Mesangial cell (primary cell): ENCODE measurements around the gene BCAP29. TPM values are rescaled to one million over a fixed set of nuclear protein-coding genes. Genes with fewer than 3 reads are reported as not detected.

Experiments used
- total RNA-seq: library from RNA; depleted of rRNA; stranded (reverse); fragments of >200 nt; gene quantifications from 2 replicates; pipeline ENCODE4 v1.2.3, GENCODE V29; 2015

The BCAP29 gene, protein sequence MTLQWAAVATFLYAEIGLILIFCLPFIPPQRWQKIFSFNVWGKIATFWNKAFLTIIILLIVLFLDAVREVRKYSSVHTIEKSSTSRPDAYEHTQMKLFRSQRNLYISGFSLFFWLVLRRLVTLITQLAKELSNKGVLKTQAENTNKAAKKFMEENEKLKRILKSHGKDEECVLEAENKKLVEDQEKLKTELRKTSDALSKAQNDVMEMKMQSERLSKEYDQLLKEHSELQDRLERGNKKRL
- 23.8 and 40.9 TPM in 2 replicates for total RNA-seq

DNA sequence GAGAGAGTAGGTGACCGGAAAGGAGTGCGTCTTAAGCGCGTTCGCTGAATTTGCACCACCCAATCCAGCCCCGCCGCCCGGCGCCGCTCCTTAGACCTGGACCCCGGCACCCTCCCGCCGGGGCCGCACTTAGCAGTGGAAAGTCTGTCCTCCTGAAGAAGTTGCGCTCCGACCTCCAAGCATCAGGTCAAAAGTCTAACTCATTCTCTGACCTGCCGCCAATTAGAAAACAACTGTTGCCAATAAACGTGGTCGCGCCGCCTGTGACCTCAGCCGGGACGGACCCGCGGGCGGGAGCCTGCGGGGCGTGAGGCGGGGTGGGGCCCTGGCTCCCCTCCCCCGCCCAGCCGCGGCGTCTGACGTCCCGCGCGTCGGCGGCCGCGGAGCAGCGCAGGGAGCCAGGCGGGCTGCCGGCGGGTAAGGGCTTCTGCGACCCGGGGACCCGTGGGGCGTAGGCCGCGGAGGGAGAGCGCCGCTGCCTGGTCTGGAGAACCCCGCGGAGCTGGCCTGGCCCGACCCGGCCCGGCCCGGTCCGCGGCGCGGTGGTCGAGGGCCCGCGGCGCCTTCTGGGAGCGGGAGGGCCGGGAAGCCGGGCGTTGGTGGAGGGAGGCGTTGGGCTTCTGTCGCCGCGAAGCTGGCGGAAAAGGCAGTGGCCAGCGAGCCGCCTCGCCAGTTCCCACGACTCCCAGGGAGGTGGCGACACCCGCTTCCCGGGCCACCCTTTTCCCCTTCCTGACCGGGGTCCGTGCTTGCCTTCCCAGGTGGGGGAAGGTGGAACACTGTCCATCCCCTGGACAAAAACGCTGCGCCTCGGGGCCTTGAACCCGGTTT, at the start of gene BCAP29:
Gene BCAP29 (plus strand): TSS at position 362 of the 831 bp plus-strand sequence. CDS start 527 bp downstream, outside the sequence.

DNA sequence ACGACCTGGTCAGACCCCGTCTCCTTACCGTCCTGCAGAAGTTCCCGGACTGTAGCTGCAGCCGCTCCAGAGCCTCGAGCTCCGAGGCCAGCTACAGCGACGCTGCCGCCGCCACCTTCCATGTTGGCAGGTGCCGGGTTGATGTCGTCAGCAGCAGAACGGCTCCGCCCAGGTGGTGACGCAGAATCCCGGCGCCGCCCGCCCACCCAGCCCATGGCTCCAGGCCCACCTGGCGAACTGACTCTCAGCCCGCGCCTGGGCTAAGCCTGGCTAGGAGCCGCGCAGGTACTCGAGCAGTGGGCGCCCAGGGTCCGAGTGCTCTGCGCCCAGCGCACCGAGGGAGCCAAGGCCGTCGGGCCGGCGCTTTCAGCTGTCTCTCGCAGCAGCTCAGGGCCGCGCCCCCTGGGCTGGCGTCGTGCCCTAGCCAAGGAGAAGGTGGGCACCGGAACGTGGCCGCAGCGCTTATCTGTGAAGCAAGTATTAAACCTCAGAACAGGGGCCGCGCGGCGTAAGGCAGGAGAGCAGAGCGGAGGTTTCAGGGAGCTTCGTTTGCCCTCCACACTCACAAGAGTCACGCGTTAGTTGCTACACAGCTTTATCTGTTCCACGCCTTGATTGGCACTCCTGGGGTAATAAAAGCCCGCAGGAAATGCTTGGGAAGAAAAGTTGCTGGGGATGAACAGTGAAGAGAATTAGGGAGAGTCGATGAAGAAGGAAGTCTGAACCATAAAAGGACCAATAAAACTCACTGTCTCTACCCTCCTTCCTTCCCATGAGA, 16.1 kb upstream of the BCAP29 start, which contains the start of the genes COG5 and DUS4L:
Gene COG5 (minus strand): TSS at position 146 of the 778 bp plus-strand sequence. CDS start 24 bp downstream, at position 122.
Gene DUS4L (plus strand): TSS at position 197 of the 778 bp plus-strand sequence. CDS start 3,100 bp downstream, outside the sequence.

DNA sequence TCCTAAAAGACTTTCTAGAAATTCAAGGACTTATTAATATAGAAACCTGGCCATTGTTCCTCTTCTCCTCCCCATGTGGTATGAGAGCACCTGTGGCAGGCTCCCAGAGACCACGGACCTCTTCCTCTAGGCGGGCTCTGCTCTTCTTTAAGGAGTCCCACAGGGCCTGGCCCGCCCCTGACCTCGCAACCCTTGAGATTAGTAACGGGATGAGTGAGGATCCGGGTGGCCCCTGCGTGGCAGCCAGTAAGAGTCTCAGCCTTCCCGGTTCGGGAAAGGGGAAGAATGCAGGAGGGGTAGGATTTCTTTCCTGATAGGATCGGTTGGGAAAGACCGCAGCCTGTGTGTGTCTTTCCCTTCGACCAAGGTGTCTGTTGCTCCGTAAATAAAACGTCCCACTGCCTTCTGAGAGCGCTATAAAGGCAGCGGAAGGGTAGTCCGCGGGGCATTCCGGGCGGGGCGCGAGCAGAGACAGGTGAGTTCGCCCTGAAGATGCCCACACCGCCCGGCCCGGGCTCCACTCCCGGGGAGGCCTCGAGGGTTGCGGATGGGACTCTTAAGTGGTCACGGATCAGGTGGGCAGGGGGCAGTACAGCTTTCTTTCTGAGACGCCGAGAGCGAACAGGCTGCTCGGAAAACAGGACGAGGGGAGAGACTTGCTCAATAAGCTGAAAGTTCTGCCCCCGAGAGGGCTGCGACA, 80.5 kb downstream of the BCAP29 start, which contains the start of gene SLC26A4:
Gene SLC26A4 (plus strand): TSS at position 448 of the 700 bp plus-strand sequence. CDS start 814 bp downstream, outside the sequence.

Other genes with a start within 250 kb of the BCAP29 start
- not detected in 2 replicates for gene GPR22, start 110.2 kb upstream of the BCAP29 start, total RNA-seq
- 22.0 and 23.2 TPM in 2 replicates for gene COG5, start 16.3 kb upstream of the BCAP29 start, total RNA-seq
- 7.7 and 8.1 TPM in 2 replicates for gene DUS4L, start 16.3 kb upstream of the BCAP29 start, total RNA-seq
- under 0.01 and 0.25 TPM in 2 replicates for gene SLC26A4, start 80.6 kb downstream of the BCAP29 start, total RNA-seq
- gene CBLL1, start 163.9 kb downstream of the BCAP29 start, total RNA-seq: 13.0 and 16.1 TPM in 2 replicates
- not detected in 2 replicates for gene SLC26A3, start 223.0 kb downstream of the BCAP29 start, total RNA-seq